ENCODE data around the gene HIVEP3.

DNA sequence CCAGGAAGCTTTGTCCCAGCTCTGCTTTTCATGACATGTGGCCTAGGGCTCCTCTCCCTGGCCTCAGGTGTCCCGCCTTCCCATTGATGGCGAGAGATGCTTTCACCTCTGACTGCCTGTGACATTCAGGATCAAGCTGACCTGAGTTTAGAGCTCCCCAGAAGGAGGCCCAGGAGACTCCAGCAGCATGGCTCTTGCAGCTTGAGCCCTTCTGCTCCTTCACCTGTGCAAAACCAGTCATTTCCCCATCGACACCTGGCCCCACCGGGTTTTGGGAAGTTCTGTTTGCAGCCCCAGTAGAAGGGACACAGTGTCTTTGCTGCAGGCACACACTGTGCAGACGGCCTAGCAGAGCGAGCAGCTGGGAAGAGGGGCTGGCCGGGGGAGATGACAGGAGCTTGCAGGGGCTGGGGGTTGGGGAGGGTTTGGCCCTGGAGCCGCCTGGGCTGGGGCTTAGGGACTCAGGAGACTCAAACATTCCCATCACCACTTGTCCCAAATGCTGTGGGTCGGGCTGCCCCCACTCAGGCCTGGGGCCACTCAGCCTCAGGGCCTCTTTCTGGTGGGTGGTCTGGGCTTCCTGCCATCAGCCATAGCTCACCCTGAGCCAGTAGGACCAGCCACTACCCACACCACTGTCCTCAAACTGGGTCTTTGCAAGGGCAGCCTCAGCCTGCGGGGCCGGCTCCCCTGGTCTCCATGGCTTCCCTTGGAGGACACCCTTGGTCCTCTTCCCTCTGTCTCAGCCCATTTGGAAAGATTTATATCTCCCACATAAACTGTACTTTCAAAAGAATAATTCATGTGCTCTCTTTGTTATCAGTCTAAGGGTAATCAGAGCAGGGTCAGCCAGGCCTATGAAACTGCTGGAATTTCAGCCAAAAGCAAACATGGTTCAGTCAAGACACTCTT is 430.4 kb downstream of the HIVEP3 start:
- TF ChIP-seq, protein P1, sequence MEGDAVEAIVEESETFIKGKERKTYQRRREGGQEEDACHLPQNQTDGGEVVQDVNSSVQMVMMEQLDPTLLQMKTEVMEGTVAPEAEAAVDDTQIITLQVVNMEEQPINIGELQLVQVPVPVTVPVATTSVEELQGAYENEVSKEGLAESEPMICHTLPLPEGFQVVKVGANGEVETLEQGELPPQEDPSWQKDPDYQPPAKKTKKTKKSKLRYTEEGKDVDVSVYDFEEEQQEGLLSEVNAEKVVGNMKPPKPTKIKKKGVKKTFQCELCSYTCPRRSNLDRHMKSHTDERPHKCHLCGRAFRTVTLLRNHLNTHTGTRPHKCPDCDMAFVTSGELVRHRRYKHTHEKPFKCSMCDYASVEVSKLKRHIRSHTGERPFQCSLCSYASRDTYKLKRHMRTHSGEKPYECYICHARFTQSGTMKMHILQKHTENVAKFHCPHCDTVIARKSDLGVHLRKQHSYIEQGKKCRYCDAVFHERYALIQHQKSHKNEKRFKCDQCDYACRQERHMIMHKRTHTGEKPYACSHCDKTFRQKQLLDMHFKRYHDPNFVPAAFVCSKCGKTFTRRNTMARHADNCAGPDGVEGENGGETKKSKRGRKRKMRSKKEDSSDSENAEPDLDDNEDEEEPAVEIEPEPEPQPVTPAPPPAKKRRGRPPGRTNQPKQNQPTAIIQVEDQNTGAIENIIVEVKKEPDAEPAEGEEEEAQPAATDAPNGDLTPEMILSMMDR (conservative IDR thresholded peaks at IDR 0.05; ENCODE audit: low read depth, low read length), result no peak
- TF ChIP-seq EZH2 (IDR thresholded peaks at IDR 0.05; ENCODE audit: borderline replicate concordance, low read depth, low read length, poor library complexity, severe bottlenecking), result no peak
